SK-N-SH (cell line): ENCODE measurements around the gene RPA3. TPM values are rescaled to one million over a fixed set of nuclear protein-coding genes. Genes with fewer than 3 reads are reported as not detected.

Experiments used
- CTCF ChIA-PET: fragments of 300-600, 350-600 bp; formaldehyde crosslinking; extraction: SDS; loops from one replicate; lab custom pipeline; 2021; lab: Yijun Ruan, JAX
- POLR2A ChIA-PET: fragments of 350-600 bp; sonication (Branson Sonifier 250); formaldehyde crosslinking; extraction: SDS; loops from one replicate; lab custom pipeline; 2020; ENCODE audit warnings: antibody characterized with exemption, inconsistent platforms; lab: Yijun Ruan, JAX
- DNase-seq: peaks from one replicate; pipeline ENCODE4 v3.0.0; 2012
- H2AFZ ChIP-seq: fragments of 200-600 bp; sonication (generic); 2 replicates; pipeline ENCODE4 v1.8.1; 2016; ENCODE audit warnings: antibody characterized with exemption, mild to moderate bottlenecking, low read depth
- H3F3A ChIP-seq: fragments of 200-600 bp; sonication (generic); replicated peaks from 2 replicates; pipeline ENCODE3; 2016; ENCODE audit warnings: antibody characterized with exemption, mild to moderate bottlenecking; ENCODE audit not compliant: insufficient read depth
- H3K27ac ChIP-seq, 2 experiments: fragments of 200-500 bp in 1 of 2; fragments of 200-600 bp in 1 of 2; sonication (Bioruptor generic) in 1 of 2; sonication (generic), shearing (Covaris generic) in 1 of 2; 2 replicates each; pipeline versions ENCODE4 v1.5.1 to v1.6.1; 2014 to 2016; ENCODE audit warnings: low read depth in 2 of 2, inconsistent platforms in 1 of 2, low read length in 1 of 2, mild to moderate bottlenecking in 1 of 2, mixed read lengths in 1 of 2
- H3K27me3 ChIP-seq: fragments of 200-600 bp; sonication (generic), shearing (Covaris generic); 2 replicates; pipeline ENCODE4 v1.6.1; 2016; ENCODE audit warnings: mixed run types; ENCODE audit not compliant: insufficient read depth
- H3K36me3 ChIP-seq, 2 experiments: fragments of 200-500 bp in 1 of 2; fragments of 200-600 bp in 1 of 2; sonication (Bioruptor generic) in 1 of 2; sonication (generic) in 1 of 2; replicated peaks in 1 of 2; 2 replicates each; pipeline versions ENCODE3 to v1.5.1; 2014 to 2016; ENCODE audit warnings: low read length in 1 of 2, mild to moderate bottlenecking in 1 of 2; ENCODE audit not compliant: insufficient read depth in 2 of 2, control insufficient read depth in 1 of 2
- H3K4me1 ChIP-seq, 2 experiments: fragments of 200-500 bp in 1 of 2; fragments of 200-600 bp in 1 of 2; sonication (Bioruptor generic) in 1 of 2; sonication (generic), shearing (Covaris generic) in 1 of 2; 2 replicates each; pipeline versions ENCODE4 v1.5.1 to v1.6.1; 2014 to 2016; ENCODE audit warnings: low read depth in 1 of 2, low read length in 1 of 2, mixed run types in 1 of 2; ENCODE audit not compliant: insufficient read depth in 2 of 2, control insufficient read depth in 1 of 2
- H3K4me2 ChIP-seq: fragments of 200-600 bp; sonication (generic), shearing (Covaris generic); 2 replicates; pipeline ENCODE4 v1.6.1; 2017; ENCODE audit warnings: mixed run types
- H3K4me3 ChIP-seq, 2 experiments: fragments of 200-500 bp in 1 of 2; fragments of 200-600 bp in 1 of 2; sonication (Bioruptor generic) in 1 of 2; sonication (generic), shearing (Covaris generic) in 1 of 2; 2 replicates each; pipeline versions ENCODE4 v1.5.1 to v1.8.1; 2014 to 2016; ENCODE audit warnings: low read depth in 2 of 2, inconsistent platforms in 1 of 2, low read length in 1 of 2, mild to moderate bottlenecking in 1 of 2, mixed read lengths in 1 of 2, moderate library complexity in 1 of 2
- H3K79me2 ChIP-seq: fragments of 200-600 bp; sonication (generic); 2 replicates; pipeline ENCODE4 v1.8.1; 2017; ENCODE audit warnings: mild to moderate bottlenecking; ENCODE audit not compliant: insufficient read depth
- H3K9ac ChIP-seq: fragments of 200-600 bp; sonication (generic); 2 replicates; pipeline ENCODE4 v1.6.1; 2017; ENCODE audit warnings: mixed run types
- H3K9me2 ChIP-seq: fragments of 200-600 bp; sonication (generic); 2 replicates; pipeline ENCODE4 v1.6.1; 2017; ENCODE audit warnings: mixed run types
- H3K9me3 ChIP-seq: fragments of 200-600 bp; sonication (generic); 2 replicates; pipeline ENCODE4 v1.6.1; 2017; ENCODE audit warnings: mixed run types, mild to moderate bottlenecking, moderate library complexity
- H4K20me1 ChIP-seq: fragments of 200-600 bp; sonication (generic); 2 replicates; pipeline ENCODE4 v1.6.1; 2017; ENCODE audit warnings: mild to moderate bottlenecking, mixed run types; ENCODE audit not compliant: insufficient read depth
- ELF1 ChIP-seq: IDR thresholded peaks from 2 replicates; pipeline ENCODE4 v1.4.0; 2012
- FOSL2 ChIP-seq: IDR thresholded peaks from 2 replicates; pipeline ENCODE4 v1.4.0; 2012; ENCODE audit warnings: low read depth, mild to moderate bottlenecking, moderate library complexity, borderline replicate concordance
- GATA2 ChIP-seq: sonication (generic); formaldehyde crosslinking; IDR thresholded peaks from 2 replicates; pipeline ENCODE4 v1.5.0; 2020; ENCODE audit warnings: mild to moderate bottlenecking, missing genetic modification reagents
- MXI1 ChIP-seq: IDR thresholded peaks from 2 replicates; pipeline ENCODE4 v1.6.1; 2012; ENCODE audit warnings: mild to moderate bottlenecking, low read depth, low read length, improper control_type of control experiment
- NFIC ChIP-seq: IDR thresholded peaks from 2 replicates; pipeline ENCODE4 v1.4.0; 2012; ENCODE audit warnings: borderline replicate concordance
- NRF1 ChIP-seq: IDR thresholded peaks from 2 replicates; pipeline ENCODE4 v1.6.1; 2012; ENCODE audit warnings: low read depth, mild to moderate bottlenecking, low read length
- RXRA ChIP-seq: IDR thresholded peaks from 2 replicates; pipeline ENCODE4 v1.4.0; 2012; ENCODE audit warnings: low read depth, mild to moderate bottlenecking, borderline replicate concordance
- TEAD4 ChIP-seq: IDR thresholded peaks from 2 replicates; pipeline ENCODE4 v1.4.0; 2012; ENCODE audit warnings: mild to moderate bottlenecking, borderline replicate concordance; ENCODE audit not compliant: insufficient read depth
- YY1 ChIP-seq: IDR thresholded peaks from 2 replicates; pipeline ENCODE4 v1.4.0; 2012; ENCODE audit warnings: low read depth, mild to moderate bottlenecking
- ZBTB33 ChIP-seq: IDR thresholded peaks from 2 replicates; pipeline ENCODE4 v1.4.0; 2012; ENCODE audit warnings: low read depth, borderline replicate concordance
- WGBS: methylation state at CpG from one replicate; pipeline ENCODE4 v1.1.6; 2017; ENCODE audit warnings: low lambda C conversion rate; 5-methylcytosine and 5-hydroxymethylcytosine counted together
- polyA plus RNA-seq, 3 experiments: library from polyadenylated mRNA; depleted of rRNA; stranded (reverse); fragments of >200 nt; gene quantifications; 2 replicates each; pipeline ENCODE4 v1.2.3, GENCODE V29; 2012

RPA3 gene
- polyA plus RNA-seq, 1 of the 3 experiments (the other 2 are of a cell fraction) = 39.0 TPM

GRCh38 chr7:7620236-7620635, 98.2 kb downstream of the RPA3 start:
- peak overlapping the region in 1 of 2 experiments; percentile 96; a peak in 2 of 4 replicates for H3K27ac ChIP-seq
- H3K9me3 ChIP-seq = no peaks in the 10 kb centered on the region
- POLR2A ChIA-PET = interaction anchor here (0.8 to 1.8 kb wide), 4 partner anchors 20 to 641 kb away, joined by 3 to 8 read pairs (median 4); partner anchors contain the start of gene UMAD1
- H3K79me2 ChIP-seq = no peaks in the 10 kb centered on the region
- H3K4me1 ChIP-seq = peaks cover 0 to 15% of the 10 kb centered on the region in 2 experiments; a peak in 2 of 4 replicates
- no peak for TF ChIP-seq NFIC
- TF ChIP-seq GATA2 (CRISPR knock-in tag) = no peak
- TF ChIP-seq YY1 = no peak
- no peak for TF ChIP-seq MXI1
- no peak for TF ChIP-seq ELF1
- no peak for TF ChIP-seq RXRA
- WGBS = 47% methylated on average over 1 of the region's 1 CpG
- no peak overlapping the region for H3K4me3 ChIP-seq
- CTCF ChIA-PET = interaction anchor here (1.0 to 1.4 kb wide), 5 partner anchors 8 to 641 kb away, joined by 3 to 9 read pairs (median 5); partner anchors contain the start of gene ICA1
- no peak overlapping the region for H3K9ac ChIP-seq
- H3K36me3 ChIP-seq = no peaks in the 10 kb centered on the region
- no peaks in the 10 kb centered on the region for H3K9me2 ChIP-seq
- no peaks in the 10 kb centered on the region for H3K27me3 ChIP-seq
- no peak overlapping the region for H2AFZ ChIP-seq
- no peak for DNase-seq
- H3F3A ChIP-seq = no peaks in the 10 kb centered on the region
- H4K20me1 ChIP-seq = no peaks in the 10 kb centered on the region
- H3K4me2 ChIP-seq = no peak overlapping the region

- no peak for TF ChIP-seq NFIC
- no peak for TF ChIP-seq FOSL2
- TF ChIP-seq NRF1 = no peak
- no peak for TF ChIP-seq YY1
- no peak for TF ChIP-seq TEAD4
- no peak for TF ChIP-seq ZBTB33
- no peaks in the 10 kb centered on the region for H3K9me3 ChIP-seq
- no peak overlapping the region for H3K4me2 ChIP-seq
- no peaks in the 10 kb centered on the region for H3K27me3 ChIP-seq
- H4K20me1 ChIP-seq = no peaks in the 10 kb centered on the region
- H3K27ac ChIP-seq = peak overlapping the region in 1 of 2 experiments; percentile 96; a peak in 2 of 4 replicates
- no peaks in the 10 kb centered on the region for H3K36me3 ChIP-seq
- WGBS = 84% methylated on average over 1 of the region's 1 CpG
- H2AFZ ChIP-seq = no peak overlapping the region
- ChIA-PET CTCF (interaction anchor here (0.7 kb wide), 1 partner anchor 518 kb away, joined by 3 read pairs; no protein-coding TSS in a partner anchor), POLR2A (no interaction called here)
- no peaks in the 10 kb centered on the region for H3K9me2 ChIP-seq
- no peak overlapping the region for H3K4me3 ChIP-seq
- DNase-seq = no peak
- H3F3A ChIP-seq = no peaks in the 10 kb centered on the region
- no peaks in the 10 kb centered on the region for H3K79me2 ChIP-seq
- H3K4me1 ChIP-seq = peaks cover 0 to 19% of the 10 kb centered on the region in 2 experiments; a peak in 2 of 4 replicates
- no peak overlapping the region for H3K9ac ChIP-seq
These were observed 100.0 kb downstream of the RPA3 start for GRCh38 chr7:7618410-7618809.
